T-helper 9 cell (primary cell): Measurements from ENCODE around the gene EPS8L3.
"Not testable (repeated sequence)": the region's sequence is repeated elsewhere in the genome, so short reads cannot be mapped to it uniquely, and the experiment has no call there.

Experiments
- DNase-seq: peaks from one replicate; pipeline ENCODE4 v3.0.0-alpha.2; 2020

The EPS8L3 gene

GRCh38 chr1:109777980-109778625, 14.4 kb upstream of the EPS8L3 start:
- no peak for DNase-seq

DNA sequence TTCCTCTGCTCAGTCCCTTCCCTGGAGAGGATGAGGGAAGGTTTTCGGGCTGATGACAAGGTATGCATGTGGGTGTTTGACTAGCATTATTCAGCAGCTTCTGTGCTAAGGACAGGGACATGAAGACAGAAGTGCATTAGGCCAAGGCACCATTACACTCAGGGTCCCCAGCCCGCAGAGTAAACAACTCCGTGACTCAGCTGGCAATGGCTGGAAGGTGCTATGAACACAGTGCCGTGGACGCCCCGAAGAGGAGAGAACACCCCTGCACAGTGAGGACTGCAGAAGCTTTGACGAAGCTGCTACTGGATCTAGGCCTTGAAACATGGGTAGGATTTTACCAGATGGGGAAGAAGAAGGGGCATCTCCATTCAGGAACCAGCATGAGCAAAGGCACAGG, 13.7 kb upstream of the EPS8L3 start:
- no peak for DNase-seq

- peak; percentile 67 for DNase-seq
These were observed 13.2 kb upstream of the EPS8L3 start for GRCh38 chr1:109776911-109777310.

DNA sequence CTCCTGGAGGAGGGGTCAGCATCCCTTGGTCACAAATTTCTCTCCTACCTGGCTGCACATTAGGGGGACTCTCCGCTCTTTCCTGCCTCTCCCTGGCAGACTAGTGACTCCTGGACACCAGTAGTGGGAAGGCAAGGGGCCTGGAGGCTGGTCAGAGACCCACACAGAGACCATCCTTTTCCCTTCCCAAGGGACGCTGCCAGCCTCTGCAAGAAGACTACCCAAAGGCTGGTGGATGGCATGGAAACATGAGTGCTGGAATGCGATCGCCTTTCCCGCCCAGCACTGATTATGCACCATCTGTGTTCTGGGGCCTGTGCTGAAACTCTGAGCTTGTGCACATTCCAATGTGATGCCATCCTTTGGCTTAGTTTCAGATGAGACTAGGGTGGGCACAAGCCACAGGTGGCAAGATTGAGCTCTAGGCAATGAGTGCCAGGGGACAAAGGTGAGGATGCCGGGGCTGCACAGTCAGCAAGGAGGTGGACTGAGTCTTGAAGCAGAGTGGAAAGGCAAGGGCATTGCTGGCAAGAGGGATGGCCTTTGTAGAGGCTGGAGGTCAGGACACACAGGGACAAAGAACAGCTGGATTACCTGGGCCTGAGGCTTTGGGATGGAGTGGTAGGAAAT, 12.6 kb upstream of the EPS8L3 start:
- no peak for DNase-seq

DNA sequence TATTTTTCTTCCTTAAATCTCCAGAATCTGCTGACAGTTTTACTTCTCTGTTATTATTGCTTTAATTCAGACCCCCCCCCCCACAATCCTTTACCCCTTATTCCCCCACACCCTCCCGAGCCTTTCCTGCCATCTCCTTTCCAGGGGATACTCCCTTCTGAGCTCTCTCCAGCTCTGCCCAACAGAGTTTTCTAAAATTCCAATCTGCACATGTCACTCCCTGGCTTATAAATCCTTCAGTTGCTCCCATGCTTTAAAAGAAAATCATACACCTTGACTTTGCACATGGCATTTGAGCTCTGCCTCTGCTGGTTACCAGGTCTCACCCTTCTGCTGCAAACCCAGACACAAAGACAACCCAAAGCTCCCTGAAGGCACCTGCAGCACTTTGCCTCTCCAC, 11.7 kb upstream of the EPS8L3 start:
- no peak for DNase-seq

DNA sequence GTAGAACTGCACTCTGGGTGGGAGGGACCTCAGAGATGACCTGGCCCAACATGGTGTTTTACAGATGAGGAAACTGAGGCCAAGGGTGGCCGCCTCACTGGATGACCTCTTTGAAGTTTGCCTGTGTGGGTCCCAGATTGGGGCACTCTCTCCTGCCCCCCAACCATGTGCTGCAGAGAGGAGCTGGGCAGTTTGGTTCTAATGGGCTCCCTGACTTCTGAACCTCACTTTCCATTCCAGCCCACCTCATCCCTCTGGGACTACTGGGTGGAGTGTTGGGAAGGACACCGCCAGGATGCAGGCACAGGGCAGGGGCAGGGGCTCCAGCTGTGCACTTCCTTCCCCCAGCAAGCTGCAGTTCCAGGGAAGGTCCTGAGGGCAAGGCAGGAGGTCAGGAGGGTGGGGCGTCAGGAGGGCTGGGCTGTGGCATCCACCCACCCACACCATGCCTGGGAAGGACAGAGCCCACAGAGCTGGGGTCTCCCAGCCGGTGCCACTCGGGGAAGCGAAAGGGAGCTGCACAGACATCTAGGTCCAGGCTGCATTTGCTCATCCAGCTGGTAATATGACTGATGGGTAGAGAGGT, 10.3 kb upstream of the EPS8L3 start:
- no peak for DNase-seq

DNA sequence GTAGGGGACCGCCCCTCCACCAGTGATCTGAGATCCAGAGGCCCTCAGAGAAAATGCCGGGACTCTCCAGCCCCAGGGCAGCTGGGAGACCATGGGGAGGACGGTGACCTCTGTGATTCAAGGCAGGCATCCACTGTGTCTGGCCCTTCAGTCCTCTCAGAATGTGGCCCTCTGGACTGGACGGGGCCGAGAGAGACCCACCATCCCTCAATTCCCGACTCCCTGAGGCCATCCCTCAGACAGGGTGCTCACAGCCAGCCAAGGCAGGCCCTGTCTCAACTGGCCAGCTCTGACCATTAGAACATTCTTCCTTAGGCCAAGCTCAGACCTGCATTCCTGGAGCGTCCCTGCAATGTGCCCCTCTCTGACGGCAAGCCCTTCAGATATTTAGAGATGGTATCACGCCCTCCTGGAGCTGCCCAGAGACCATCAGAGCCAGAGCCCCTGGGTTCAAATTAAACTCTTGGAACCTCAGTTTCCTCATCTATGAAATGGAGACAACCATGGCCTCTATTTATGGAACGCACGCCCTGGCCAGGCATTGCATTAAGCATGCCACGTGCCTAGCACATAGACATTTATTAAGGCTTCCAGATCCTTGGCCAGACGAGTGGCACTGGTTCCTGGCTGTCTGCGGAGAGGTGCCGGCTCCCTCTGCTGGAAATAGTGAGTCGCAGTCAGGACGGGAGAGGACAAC, 9.6 kb upstream of the EPS8L3 start:
- peak; percentile 43 for DNase-seq

DNA sequence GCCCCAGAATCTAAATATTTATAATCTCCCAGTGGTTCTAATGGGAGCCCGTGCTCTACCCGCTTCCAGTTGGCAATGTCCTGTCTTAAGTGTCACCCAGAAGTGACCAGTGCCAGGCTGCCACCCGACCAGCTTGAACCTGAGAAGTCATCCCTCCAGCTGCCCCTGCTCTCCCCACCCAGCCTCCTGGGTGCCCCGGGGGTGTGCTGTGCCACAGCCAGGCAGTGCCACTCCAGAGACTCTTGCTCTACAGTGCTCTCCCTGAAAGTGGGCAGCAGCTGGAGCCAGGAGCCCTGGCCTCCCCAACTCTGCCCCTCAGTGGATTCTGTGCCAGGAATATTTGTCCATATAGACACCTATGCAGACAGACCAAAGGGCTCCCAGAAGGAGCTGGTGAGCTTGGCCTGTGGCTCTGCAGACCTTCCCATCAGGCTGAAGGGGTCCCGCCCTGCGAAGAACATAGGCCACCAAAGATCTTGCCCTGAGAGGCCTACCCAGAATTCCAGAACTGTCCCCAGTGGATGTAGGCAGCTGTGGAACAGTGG, 9.0 kb upstream of the EPS8L3 start:
- no peak for DNase-seq

DNA sequence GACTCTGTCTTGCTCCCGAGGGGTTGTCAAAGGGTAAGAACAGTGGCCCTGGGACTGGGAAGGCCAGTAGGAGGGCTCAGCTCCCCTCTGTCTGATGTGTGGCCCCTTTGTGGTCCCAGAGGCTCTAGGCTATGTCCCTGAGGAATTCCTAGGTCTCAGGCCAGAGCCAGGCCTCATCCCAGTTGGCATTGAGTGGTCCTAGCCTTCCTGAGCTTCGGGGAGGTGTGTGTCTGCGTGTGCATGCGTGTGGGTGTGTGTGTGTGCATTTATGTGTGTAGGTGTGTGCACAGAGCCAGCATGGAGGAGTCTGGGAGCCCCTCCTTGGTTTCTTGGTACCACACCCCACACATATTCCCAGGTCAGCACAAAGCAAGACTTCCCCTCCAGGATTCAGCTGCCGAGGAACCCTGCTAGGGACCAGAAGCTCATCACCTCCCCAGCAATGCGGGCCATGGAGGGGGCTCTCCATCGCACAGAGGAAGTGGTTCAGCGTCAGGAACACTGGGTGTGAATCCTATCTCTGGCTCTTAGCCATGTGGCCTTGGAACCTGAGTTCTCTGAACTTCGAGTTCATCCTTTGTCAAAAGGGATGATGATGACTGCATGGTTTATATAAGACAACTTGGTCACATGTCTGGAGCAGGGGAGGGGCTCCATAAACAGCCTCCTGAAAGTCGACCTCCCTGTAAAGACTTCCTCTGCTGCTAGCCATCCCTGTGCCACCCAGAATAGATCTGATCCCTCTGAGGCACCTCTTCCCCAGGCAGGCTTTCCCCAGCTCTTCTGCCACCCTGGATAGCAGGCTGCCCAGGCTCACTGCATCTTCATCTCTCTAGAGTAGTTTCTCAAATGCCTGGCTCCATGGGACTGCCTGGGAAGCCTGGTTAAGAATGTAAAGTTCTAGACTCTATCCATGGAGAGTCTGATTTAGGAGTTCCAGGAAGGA, 8.3 kb upstream of the EPS8L3 start:
- DNase-seq, result no peak

GRCh38 chr1:109770331-109771095, 6.8 kb upstream of the EPS8L3 start:
- DNase-seq, result no peak

DNA sequence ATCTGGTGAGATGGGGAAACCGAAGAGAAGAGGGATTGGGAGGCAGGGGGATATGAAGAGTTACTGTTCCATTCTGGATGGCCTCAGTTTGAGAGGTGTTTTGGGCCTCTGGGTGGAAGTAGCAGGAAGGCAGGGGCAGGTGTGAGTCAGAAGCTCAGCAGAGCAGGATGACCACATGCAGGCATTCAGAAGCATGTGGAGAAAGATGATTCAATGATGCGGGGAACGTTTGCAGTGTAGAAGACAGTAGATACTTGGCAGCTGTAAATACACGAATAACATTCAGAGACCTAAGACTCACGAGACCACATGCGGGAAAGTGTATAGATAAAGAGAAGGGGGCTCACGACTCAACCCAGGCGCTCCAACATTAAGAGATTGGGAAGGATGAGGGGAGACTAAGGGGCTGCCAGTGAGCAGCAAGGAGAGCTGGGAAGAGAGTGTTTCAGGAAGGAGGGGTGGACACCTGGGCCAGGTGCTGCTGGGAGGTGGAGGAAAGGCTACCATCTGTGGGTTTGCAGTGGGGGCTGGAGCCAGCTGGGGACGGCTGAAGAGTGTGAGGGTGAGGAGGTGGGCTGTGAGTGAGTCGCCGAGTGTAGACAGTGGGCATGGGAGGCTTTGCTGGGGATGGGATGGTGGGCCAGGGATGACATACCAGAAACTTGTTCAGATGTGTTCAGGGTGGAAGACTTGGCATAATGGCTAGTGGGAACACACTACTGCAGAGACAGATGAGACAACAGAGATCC, 5.8 kb upstream of the EPS8L3 start:
- no peak for DNase-seq

GRCh38 chr1:109768820-109769219, 5.1 kb upstream of the EPS8L3 start:
- DNase-seq, result no peak

- DNase-seq, result no peak
These were observed 4.6 kb upstream of the EPS8L3 start for GRCh38 chr1:109768335-109768650.

DNA sequence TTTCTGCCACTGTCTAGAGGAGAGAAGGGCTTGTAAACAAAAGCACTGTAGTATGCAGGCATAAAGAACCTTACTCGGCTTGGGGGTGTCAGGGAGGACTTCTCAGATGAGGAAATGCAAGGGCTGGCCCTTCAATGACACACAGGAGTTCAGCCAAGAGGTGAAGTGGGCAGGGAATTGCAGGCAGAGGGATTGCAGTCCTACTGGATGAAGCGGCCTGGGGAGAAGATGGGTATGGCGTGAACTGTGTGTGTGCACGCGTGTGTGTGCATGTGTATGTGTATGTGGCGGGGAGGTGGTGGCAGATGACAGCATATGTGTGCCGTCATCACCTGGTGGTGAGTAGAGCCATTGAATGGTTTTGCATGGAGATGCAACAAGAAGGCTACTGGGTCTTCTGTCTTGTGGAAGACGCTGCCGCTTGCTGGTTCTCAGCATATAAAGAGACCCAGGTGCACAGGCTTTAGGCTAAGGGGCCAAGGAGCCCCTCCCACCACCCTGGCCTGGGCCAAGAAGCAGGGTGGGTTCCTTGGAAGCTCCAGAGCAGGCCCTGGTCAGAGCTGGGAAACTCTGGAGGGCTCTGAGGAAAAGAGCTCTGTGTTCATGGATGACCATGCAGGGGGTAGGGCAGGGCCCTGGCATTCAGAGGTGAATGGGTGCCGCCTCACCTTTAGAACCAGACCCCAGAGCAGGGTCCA, 4.1 kb upstream of the EPS8L3 start:
- no peak for DNase-seq

GRCh38 chr1:109766991-109767636, 3.4 kb upstream of the EPS8L3 start:
- DNase-seq, result not testable (repeated sequence)

- DNase-seq, result no peak
These were observed 2.3 kb upstream of the EPS8L3 start for GRCh38 chr1:109765896-109766615.

DNA sequence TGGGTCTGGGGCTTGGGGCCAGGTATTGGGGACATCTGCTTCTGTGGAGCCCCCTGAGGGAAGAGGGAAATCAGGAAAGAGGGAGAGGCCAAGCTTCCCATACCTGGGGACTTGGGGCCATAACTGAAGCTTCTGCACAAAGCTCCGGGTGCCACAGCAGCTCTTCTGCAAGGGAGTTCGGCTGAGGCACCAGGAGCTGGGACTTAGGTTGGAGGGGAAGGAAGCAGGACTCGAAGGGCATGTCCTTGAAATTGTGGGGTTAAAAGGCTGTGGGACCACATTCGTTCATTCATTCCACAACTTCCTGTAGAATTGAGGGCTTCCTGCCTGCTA, 1.7 kb upstream of the EPS8L3 start:
- DNase-seq, result no peak

GRCh38 chr1:109764561-109765482, 1.1 kb upstream of the EPS8L3 start:
- DNase-seq, result no peak
